ENCODE measurements around the gene SMARCD3.

Gene SMARCD3

DNA sequence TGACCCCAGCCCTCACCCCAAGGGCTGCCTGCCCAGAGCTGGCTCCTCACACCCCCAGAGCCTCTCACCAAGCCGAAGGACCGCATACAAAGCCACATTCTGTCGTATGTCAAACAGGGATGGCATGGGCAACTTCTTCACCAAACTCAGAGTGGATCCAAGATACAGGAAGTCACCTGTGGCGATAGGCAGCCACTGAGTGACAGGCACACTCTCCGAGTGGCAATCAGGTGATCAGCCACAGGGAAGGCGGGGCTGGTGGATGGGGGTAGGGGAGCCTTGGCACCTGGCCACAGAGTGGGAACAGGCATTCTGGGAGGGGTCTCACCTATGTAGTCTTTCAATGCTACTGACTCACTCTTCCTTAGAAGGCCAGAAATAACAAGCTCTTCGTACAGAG, 54.3 kb downstream of the SMARCD3 start:
- Histone ChIP-seq H2AFZ (ENCODE audit: low read depth, low read length) (no peak overlapping the region), H3K4me3 (ENCODE audit: low read length) (no peak overlapping the region), H3K4me2 (ENCODE audit: low read length) (no peak overlapping the region), H3K9ac (ENCODE audit: low read length) (no peak overlapping the region), H4K20me1 (ENCODE audit: insufficient read depth, low read length) (peaks cover 52% of the 10 kb centered on the region), H3K27ac (ENCODE audit: low read length) (no peak overlapping the region), H3K79me2 (ENCODE audit: low read length) (no peaks in the 10 kb centered on the region), H3K27me3 (ENCODE audit: low read depth, low read length) (peaks cover 96% of the 10 kb centered on the region), H3K36me3 (replicated peaks; ENCODE audit: low read depth, low read length) (no peaks in the 10 kb centered on the region), H3K4me1 (ENCODE audit: low read length) (peaks cover 13% of the 10 kb centered on the region), H3K9me3 (ENCODE audit: insufficient read depth, low read length) (no peaks in the 10 kb centered on the region)
- TF ChIP-seq, protein P1, sequence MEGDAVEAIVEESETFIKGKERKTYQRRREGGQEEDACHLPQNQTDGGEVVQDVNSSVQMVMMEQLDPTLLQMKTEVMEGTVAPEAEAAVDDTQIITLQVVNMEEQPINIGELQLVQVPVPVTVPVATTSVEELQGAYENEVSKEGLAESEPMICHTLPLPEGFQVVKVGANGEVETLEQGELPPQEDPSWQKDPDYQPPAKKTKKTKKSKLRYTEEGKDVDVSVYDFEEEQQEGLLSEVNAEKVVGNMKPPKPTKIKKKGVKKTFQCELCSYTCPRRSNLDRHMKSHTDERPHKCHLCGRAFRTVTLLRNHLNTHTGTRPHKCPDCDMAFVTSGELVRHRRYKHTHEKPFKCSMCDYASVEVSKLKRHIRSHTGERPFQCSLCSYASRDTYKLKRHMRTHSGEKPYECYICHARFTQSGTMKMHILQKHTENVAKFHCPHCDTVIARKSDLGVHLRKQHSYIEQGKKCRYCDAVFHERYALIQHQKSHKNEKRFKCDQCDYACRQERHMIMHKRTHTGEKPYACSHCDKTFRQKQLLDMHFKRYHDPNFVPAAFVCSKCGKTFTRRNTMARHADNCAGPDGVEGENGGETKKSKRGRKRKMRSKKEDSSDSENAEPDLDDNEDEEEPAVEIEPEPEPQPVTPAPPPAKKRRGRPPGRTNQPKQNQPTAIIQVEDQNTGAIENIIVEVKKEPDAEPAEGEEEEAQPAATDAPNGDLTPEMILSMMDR (IDR thresholded peaks at IDR 0.05; ENCODE audit: low read depth, low read length), result no peak
- no peak for TF ChIP-seq EZH2phosphoT487 (IDR thresholded peaks at IDR 0.05; ENCODE audit: low read depth)

DNA sequence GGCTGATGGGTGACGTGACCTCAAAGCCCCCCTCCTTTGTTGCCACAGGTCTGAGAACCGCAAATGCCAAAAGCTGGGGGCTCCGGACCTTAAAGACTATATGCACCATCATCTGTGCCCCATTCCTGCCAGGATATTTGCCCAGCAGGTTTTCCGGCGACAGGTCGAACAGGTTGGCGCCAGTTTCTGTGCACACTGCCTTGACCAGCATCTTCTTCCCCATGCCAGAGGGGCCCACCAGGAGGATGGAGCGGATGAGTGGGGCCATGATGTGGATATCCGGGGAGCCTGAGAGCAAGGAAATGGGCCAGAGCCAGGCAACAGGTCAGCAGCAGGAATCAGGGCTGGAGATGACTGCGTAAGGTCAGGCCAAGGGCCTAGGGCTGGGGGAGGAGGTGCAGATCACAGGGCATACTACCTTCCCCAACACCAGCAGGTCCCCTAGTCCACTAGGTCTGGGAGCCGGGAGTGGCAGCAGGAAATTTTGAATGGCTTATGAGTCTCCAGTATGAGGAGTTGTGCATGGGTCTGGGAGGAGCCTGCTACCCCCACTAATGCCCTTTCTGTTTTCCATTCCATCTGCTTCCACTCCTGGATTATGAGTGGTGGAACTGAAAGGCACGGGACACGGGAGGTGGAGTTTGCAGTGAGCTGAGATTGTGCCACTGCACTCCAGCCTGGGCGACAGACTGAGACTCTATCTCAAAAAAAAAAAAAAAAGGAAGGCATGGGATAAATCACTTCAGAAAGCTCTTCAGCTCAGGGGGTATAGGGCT, 55.1 kb downstream of the SMARCD3 start:
- Histone ChIP-seq H4K20me1 (ENCODE audit: insufficient read depth, low read length) (peaks cover 59% of the 10 kb centered on the region), H3K9ac (ENCODE audit: low read length) (no peak overlapping the region), H3K4me1 (ENCODE audit: low read length) (peaks cover 21% of the 10 kb centered on the region), H3K27me3 (ENCODE audit: low read depth, low read length) (peaks cover 93% of the 10 kb centered on the region), H3K4me3 (ENCODE audit: low read length) (no peak overlapping the region), H3K79me2 (ENCODE audit: low read length) (no peaks in the 10 kb centered on the region), H3K36me3 (replicated peaks; ENCODE audit: low read depth, low read length) (no peaks in the 10 kb centered on the region), H2AFZ (ENCODE audit: low read depth, low read length) (no peak overlapping the region), H3K4me2 (ENCODE audit: low read length) (no peak overlapping the region), H3K27ac (ENCODE audit: low read length) (no peak overlapping the region), H3K9me3 (ENCODE audit: insufficient read depth, low read length) (no peaks in the 10 kb centered on the region)
- TF ChIP-seq, protein P1 (IDR thresholded peaks at IDR 0.05; ENCODE audit: low read depth, low read length), result no peak
- no peak for TF ChIP-seq EZH2phosphoT487 (IDR thresholded peaks at IDR 0.05; ENCODE audit: low read depth)

- no peak overlapping the region for H2AFZ ChIP-seq (ENCODE audit: low read depth, low read length)
- H3K4me3 ChIP-seq (ENCODE audit: low read length), result no peak overlapping the region
- H3K9ac ChIP-seq (ENCODE audit: low read length), result no peak overlapping the region
- H4K20me1 ChIP-seq (ENCODE audit: insufficient read depth, low read length), result peaks cover 70% of the 10 kb centered on the region
- H3K27me3 ChIP-seq (ENCODE audit: low read depth, low read length), result peaks cover 93% of the 10 kb centered on the region
- no peaks in the 10 kb centered on the region for H3K9me3 ChIP-seq (ENCODE audit: insufficient read depth, low read length)
- no peak overlapping the region for H3K27ac ChIP-seq (ENCODE audit: low read length)
- H3K4me2 ChIP-seq (ENCODE audit: low read length), result no peak overlapping the region
- peaks cover 32% of the 10 kb centered on the region for H3K4me1 ChIP-seq (ENCODE audit: low read length)
- no peak for TF ChIP-seq EZH2phosphoT487 (IDR thresholded peaks at IDR 0.05; ENCODE audit: low read depth)
- TF ChIP-seq, protein P1 (IDR thresholded peaks at IDR 0.05; ENCODE audit: low read depth, low read length), result no peak
- no peaks in the 10 kb centered on the region for H3K36me3 ChIP-seq (replicated peaks; ENCODE audit: low read depth, low read length)
- no peaks in the 10 kb centered on the region for H3K79me2 ChIP-seq (ENCODE audit: low read length)
These were observed 56.4 kb downstream of the SMARCD3 start for GRCh38 chr7:151192002-151192539.

GRCh38 chr7:151191544-151191943, 57.0 kb downstream of the SMARCD3 start:
- Histone ChIP-seq H3K79me2 (ENCODE audit: low read length) (no peaks in the 10 kb centered on the region), H4K20me1 (ENCODE audit: insufficient read depth, low read length) (peaks cover 75% of the 10 kb centered on the region), H2AFZ (ENCODE audit: low read depth, low read length) (no peak overlapping the region), H3K9me3 (ENCODE audit: insufficient read depth, low read length) (no peaks in the 10 kb centered on the region), H3K4me1 (ENCODE audit: low read length) (peaks cover 32% of the 10 kb centered on the region), H3K27me3 (ENCODE audit: low read depth, low read length) (peaks cover 93% of the 10 kb centered on the region), H3K4me3 (ENCODE audit: low read length) (no peak overlapping the region), H3K4me2 (ENCODE audit: low read length) (no peak overlapping the region), H3K36me3 (replicated peaks; ENCODE audit: low read depth, low read length) (no peaks in the 10 kb centered on the region), H3K27ac (ENCODE audit: low read length) (no peak overlapping the region), H3K9ac (ENCODE audit: low read length) (no peak overlapping the region)
- no peak for TF ChIP-seq EZH2phosphoT487 (IDR thresholded peaks at IDR 0.05; ENCODE audit: low read depth)
- TF ChIP-seq, protein P1 (IDR thresholded peaks at IDR 0.05; ENCODE audit: low read depth, low read length), result no peak

Data from OCI-LY3 (cell line).